ENCODE results near the gene ULBP3. TPM values are rescaled to one million over a fixed set of nuclear protein-coding genes. Genes with fewer than 3 reads are reported as not detected.
"Not testable (repeated sequence)": the region's sequence is repeated elsewhere in the genome, so short reads cannot be mapped to it uniquely, and the experiment has no call there.

The ULBP3 gene
- total RNA-seq, 4 donors from 2014 or later: 7.3 TPM; not detected in 3

GRCh38 chr6:150024646-150025155 is 44.2 kb downstream of the ULBP3 start:
- Histone ChIP-seq H3K27me3 (peaks cover 53% of the 10 kb centered on the region), H3K4me3 (no peak overlapping the region), H3K36me3 (no peaks in the 10 kb centered on the region), H3K9me3 (no peaks in the 10 kb centered on the region), H3K4me1 (peaks cover 0 to 16% (median 11%) of the 10 kb centered on the region in 3 donors), H3K27ac (no peak overlapping the region)
- TF ChIP-seq EP300 (IDR thresholded peaks at IDR 0.05) (no peak), POLR2A (IDR thresholded peaks at IDR 0.05) (no peak), POLR2AphosphoS5 (IDR thresholded peaks at IDR 0.05) (no peak)
- TF ChIP-seq, protein P1, sequence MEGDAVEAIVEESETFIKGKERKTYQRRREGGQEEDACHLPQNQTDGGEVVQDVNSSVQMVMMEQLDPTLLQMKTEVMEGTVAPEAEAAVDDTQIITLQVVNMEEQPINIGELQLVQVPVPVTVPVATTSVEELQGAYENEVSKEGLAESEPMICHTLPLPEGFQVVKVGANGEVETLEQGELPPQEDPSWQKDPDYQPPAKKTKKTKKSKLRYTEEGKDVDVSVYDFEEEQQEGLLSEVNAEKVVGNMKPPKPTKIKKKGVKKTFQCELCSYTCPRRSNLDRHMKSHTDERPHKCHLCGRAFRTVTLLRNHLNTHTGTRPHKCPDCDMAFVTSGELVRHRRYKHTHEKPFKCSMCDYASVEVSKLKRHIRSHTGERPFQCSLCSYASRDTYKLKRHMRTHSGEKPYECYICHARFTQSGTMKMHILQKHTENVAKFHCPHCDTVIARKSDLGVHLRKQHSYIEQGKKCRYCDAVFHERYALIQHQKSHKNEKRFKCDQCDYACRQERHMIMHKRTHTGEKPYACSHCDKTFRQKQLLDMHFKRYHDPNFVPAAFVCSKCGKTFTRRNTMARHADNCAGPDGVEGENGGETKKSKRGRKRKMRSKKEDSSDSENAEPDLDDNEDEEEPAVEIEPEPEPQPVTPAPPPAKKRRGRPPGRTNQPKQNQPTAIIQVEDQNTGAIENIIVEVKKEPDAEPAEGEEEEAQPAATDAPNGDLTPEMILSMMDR (IDR thresholded peaks at IDR 0.05): no peak
- ATAC-seq: peak; percentile 25
- 33 to 52% methylated on average over 3 to 8 of the region's 11 CpGs for whole genome bisulfite sequencing, 2 donors (ENCODE audit: low coverage in 1 of 2)

- Histone ChIP-seq H3K4me1 (peaks cover 0 to 16% (median 11%) of the 10 kb centered on the region in 3 donors), H3K27me3 (peaks cover 53% of the 10 kb centered on the region)
- H3K36me3 ChIP-seq, ATAC-seq, H3K4me3 ChIP-seq, H3K27ac ChIP-seq, H3K9me3 ChIP-seq: not testable (repeated sequence)
- WGBS, 2 donors (ENCODE audit: low coverage in 1 of 2): no CpG with 5 or more reads among the region's 2 CpGs
Measured at GRCh38 chr6:150024021-150024420, 44.9 kb downstream of the ULBP3 start.

DNA sequence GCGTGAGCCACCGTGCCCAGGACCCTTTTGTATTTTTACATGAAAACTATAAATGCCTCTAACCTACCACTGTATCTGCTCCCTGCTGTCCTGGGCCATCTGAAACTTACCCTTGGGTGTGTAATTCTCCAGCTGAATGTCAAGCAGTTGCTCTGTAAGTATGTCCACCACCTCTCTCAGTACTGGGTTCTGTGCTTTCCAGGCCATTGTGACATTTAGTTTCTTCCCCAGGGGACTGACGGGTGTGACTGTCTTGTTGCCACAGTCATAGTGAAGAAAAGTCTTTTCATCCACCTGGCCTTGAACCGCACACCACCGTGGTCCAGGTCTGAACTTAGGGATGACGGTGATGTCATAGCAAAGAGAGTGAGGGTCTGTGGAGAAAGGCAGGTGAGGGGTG is 47.1 kb downstream of the ULBP3 start:
- peaks cover 57% of the 10 kb centered on the region for H3K27me3 ChIP-seq
- ATAC-seq: not testable (repeated sequence)
- no CpG with 5 or more reads among the region's 6 CpGs for WGBS, 2 donors (ENCODE audit: low coverage in 1 of 2)

GRCh38 chr6:150018846-150019580 is 49.9 kb downstream of the ULBP3 start:
- WGBS, 2 donors (ENCODE audit: low coverage in 1 of 2): 70% methylated on average over 3 of the region's 6 CpGs; no CpG with 5 or more reads in 1 of the 2 donors

More for the DNA sequence above, 47.1 kb downstream of the ULBP3 start:
- peaks cover 0 to 16% (median 11%) of the 10 kb centered on the region in 3 donors for H3K4me1 ChIP-seq
- H3K4me3 ChIP-seq, H3K36me3 ChIP-seq, H3K27ac ChIP-seq, H3K9me3 ChIP-seq: not testable (repeated sequence)

GRCh38 chr6:150017186-150017521 is 51.8 kb downstream of the ULBP3 start:
- not testable (repeated sequence) for H3K9me3 ChIP-seq, H3K36me3 ChIP-seq, H3K4me1 ChIP-seq, H3K4me3 ChIP-seq, H3K27ac ChIP-seq, ATAC-seq
- TF ChIP-seq, protein P1 (IDR thresholded peaks at IDR 0.05): peak in 1 of 4 experiments; percentile 6
- WGBS, 2 donors (ENCODE audit: low coverage in 1 of 2): 2 to 5% methylated on average over 5 of the region's 5 CpGs
- H3K27me3 ChIP-seq: peaks cover 67% of the 10 kb centered on the region

More at GRCh38 chr6:150018846-150019580, 49.9 kb downstream of the ULBP3 start:
- Histone ChIP-seq H3K4me3 (no peak overlapping the region), H3K4me1 (peaks cover 0 to 8% (median 0%) of the 10 kb centered on the region in 3 donors), H3K27ac (no peak overlapping the region), H3K9me3 (no peaks in the 10 kb centered on the region), H3K27me3 (peaks cover 55% of the 10 kb centered on the region), H3K36me3 (no peaks in the 10 kb centered on the region)
- no peak for ATAC-seq
- TF ChIP-seq, protein P1 (IDR thresholded peaks at IDR 0.05): no peak
- no peak for TF ChIP-seq EP300 (IDR thresholded peaks at IDR 0.05)

Data from gastroesophageal sphincter (tissue), 4 donors.